Neural cell (in vitro differentiated cells): Measurements from ENCODE around the gene TRAPPC1. TPM values are rescaled to one million over a fixed set of nuclear protein-coding genes. Genes with fewer than 3 reads are reported as not detected.

ENCODE experiments used
- H2AFZ ChIP-seq: fragments of 200-600, 300-800 bp; sonication (generic), shearing (Covaris generic); 2 replicates; pipeline ENCODE4 v1.6.0; 2014; ENCODE audit warnings: low read depth, mild to moderate bottlenecking, antibody characterized with exemption, low read length, moderate library complexity
- H3F3A ChIP-seq: fragments of 200-600 bp; shearing (Covaris generic); 2 replicates; pipeline ENCODE4 v1.6.1; 2016; ENCODE audit warnings: mild to moderate bottlenecking, moderate library complexity, mixed read lengths, antibody characterized with exemption, low read length; ENCODE audit not compliant: insufficient read depth, poor library complexity, severe bottlenecking
- H3K27ac ChIP-seq: fragments of 200-600, 300-800 bp; sonication (generic), shearing (Covaris generic); 2 replicates; pipeline ENCODE4 v1.5.1; 2014; ENCODE audit warnings: mild to moderate bottlenecking, low read length, moderate library complexity
- H3K27me3 ChIP-seq: fragments of 300-800, 200-600 bp; sonication (generic), shearing (Covaris generic); 2 replicates; pipeline ENCODE4 v1.6.0; 2014; ENCODE audit warnings: mild to moderate bottlenecking, low read depth, low read length, moderate library complexity; ENCODE audit not compliant: insufficient read depth
- H3K36me3 ChIP-seq: fragments of 300-800, 200-600 bp; sonication (generic), shearing (Covaris generic); 2 replicates; pipeline ENCODE4 v1.5.1; 2014; ENCODE audit warnings: mild to moderate bottlenecking, antibody characterized with exemption, low read length, moderate library complexity; ENCODE audit not compliant: insufficient read depth
- H3K4me2 ChIP-seq: fragments of 300-800, 200-600 bp; sonication (generic), shearing (Covaris generic); 2 replicates; pipeline ENCODE4 v1.6.0; 2014; ENCODE audit warnings: mild to moderate bottlenecking, low read length
- H3K4me3 ChIP-seq: fragments of 300-800, 200-600 bp; sonication (generic), shearing (Covaris generic); 2 replicates; pipeline ENCODE4 v1.5.1; 2014; ENCODE audit warnings: mild to moderate bottlenecking, low read length, moderate library complexity
- H3K79me2 ChIP-seq: fragments of 200-600 bp; shearing (Covaris generic); replicated peaks from 2 replicates; pipeline ENCODE4 v1.6.0; 2014; ENCODE audit warnings: mild to moderate bottlenecking, low read length, moderate library complexity; ENCODE audit not compliant: insufficient read depth
- H3K9ac ChIP-seq: fragments of 300-800, 200-600 bp; sonication (generic), shearing (Covaris generic); 2 replicates; pipeline ENCODE4 v1.6.1; 2016; ENCODE audit warnings: mild to moderate bottlenecking, low read length, mixed read lengths
- H3K9me2 ChIP-seq: fragments of 200-600 bp; shearing (Covaris generic); 2 replicates; pipeline ENCODE4 v1.6.1; 2016; ENCODE audit warnings: mild to moderate bottlenecking, low read length, mixed read lengths; ENCODE audit not compliant: insufficient read depth
- H3K9me3 ChIP-seq: fragments of 200-600, 300-800 bp; sonication (generic), shearing (Covaris generic); 2 replicates; pipeline ENCODE4 v1.6.1; 2016; ENCODE audit warnings: mild to moderate bottlenecking, mixed run types, low read length, moderate library complexity, mixed read lengths
- H4K20me1 ChIP-seq: fragments of 200-600 bp; shearing (Covaris generic); 2 replicates; pipeline ENCODE4 v1.6.1; 2016; ENCODE audit warnings: mild to moderate bottlenecking, mixed run types; ENCODE audit not compliant: insufficient read depth
- CTCF ChIP-seq: fragments of 450-650 bp; IDR thresholded peaks from 2 replicates; pipeline ENCODE4 v1.5.1; 2014; ENCODE audit warnings: antibody characterized with exemption, mild to moderate bottlenecking, moderate library complexity; ENCODE audit not compliant: poor library complexity, severe bottlenecking
- EP300 ChIP-seq: fragments of 450-650 bp; conservative IDR thresholded peaks from 2 replicates; pipeline ENCODE4 v1.6.1; 2014; ENCODE audit warnings: antibody characterized with exemption, mild to moderate bottlenecking, moderate library complexity; ENCODE audit not compliant: poor library complexity, severe bottlenecking
- EZH2 ChIP-seq: fragments of 200-600, 300-800 bp; shearing (Covaris generic), sonication (generic); IDR thresholded peaks from 2 replicates; pipeline ENCODE4 v1.6.1; 2014; ENCODE audit warnings: antibody characterized with exemption, low read length, borderline replicate concordance, mild to moderate bottlenecking; ENCODE audit not compliant: insufficient read depth, poor library complexity, severe bottlenecking
- MXI1 ChIP-seq: fragments of 450-650 bp; conservative IDR thresholded peaks from 2 replicates; pipeline ENCODE4 v1.6.1; 2014; ENCODE audit warnings: antibody characterized with exemption, mild to moderate bottlenecking; ENCODE audit not compliant: poor library complexity, severe bottlenecking
- POLR2AphosphoS5 ChIP-seq: IDR thresholded peaks from 2 replicates; pipeline ENCODE4 v1.6.1; 2012
- RAD21 ChIP-seq: fragments of 450-650 bp; conservative IDR thresholded peaks from 2 replicates; pipeline ENCODE4 v1.6.1; 2014; ENCODE audit warnings: antibody characterized with exemption, mild to moderate bottlenecking, moderate library complexity
- SMC3 ChIP-seq: fragments of 450-650 bp; conservative IDR thresholded peaks from 2 replicates; pipeline ENCODE4 v1.6.1; 2014; ENCODE audit warnings: antibody characterized with exemption, mild to moderate bottlenecking, moderate library complexity; ENCODE audit not compliant: poor library complexity
- TAF1 ChIP-seq: IDR thresholded peaks from 2 replicates; pipeline ENCODE4 v1.6.1; 2012; ENCODE audit warnings: low read depth
- polyA plus RNA-seq: library from polyadenylated mRNA; depleted of rRNA; stranded (reverse); fragments of >200 nt; gene quantifications from 2 replicates; pipeline ENCODE4 v1.2.3, GENCODE V29; 2014
- TF ChIP-seq, protein P1 (sequence below): IDR thresholded peaks from 2 replicates; pipeline ENCODE4 v1.6.1; 2012; ENCODE audit warnings: borderline replicate concordance

Gene TRAPPC1
- polyA plus RNA-seq, 1 donor from 2014 or later, result 34.0 TPM

- no peak overlapping the region for H2AFZ ChIP-seq
- H3K4me3 ChIP-seq, result peak overlapping the region; percentile 100
- no peaks in the 10 kb centered on the region for H3K27me3 ChIP-seq
Measured at GRCh38 chr17:7887038-7887481, 44.7 kb downstream of the TRAPPC1 start.

DNA sequence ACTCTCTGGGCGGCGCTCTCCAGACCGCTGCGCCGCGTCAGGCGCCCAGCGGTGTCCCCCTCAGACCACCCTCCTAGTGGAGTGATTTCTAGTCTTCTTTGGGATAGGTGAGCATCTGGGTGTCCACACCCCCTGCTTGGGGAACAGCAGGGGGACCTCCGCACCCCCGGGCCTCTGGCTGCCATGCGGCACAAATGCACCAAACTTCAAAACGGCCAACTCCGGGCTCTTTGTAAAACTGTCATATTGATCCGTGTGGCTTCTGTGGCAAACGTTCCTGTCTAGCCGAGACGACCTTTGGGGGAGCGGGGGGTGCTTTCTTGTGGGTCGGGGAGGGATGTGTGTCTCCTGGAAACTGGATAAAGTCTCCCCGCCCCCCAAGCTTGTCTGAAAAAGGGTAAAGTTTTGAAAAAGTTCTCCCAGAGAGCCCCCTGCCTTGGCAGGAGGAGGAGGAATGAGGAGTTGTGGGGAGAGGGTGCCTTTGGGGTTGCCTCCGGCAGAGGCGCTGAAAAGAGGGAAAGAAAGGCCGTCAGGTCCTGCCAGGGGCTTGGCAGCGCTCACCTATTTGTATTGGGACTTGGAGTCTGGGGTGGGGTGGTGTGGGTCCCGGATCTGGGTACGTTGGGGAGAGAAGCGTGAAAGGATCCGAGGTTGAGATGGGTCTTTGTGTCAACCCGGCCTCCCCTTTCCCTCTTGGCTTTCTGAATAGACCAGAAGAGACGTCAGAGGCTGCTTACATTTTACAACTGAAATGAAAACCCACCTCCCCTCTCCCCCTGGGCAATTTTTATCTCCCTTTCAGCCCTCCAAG, 45.3 kb downstream of the TRAPPC1 start:
- Histone ChIP-seq H3K27me3 (no peaks in the 10 kb centered on the region), H3K9me3 (no peaks in the 10 kb centered on the region), H3K36me3 (no peaks in the 10 kb centered on the region), H3K27ac (peak overlapping the region; percentile 99), H4K20me1 (no peaks in the 10 kb centered on the region), H3K9me2 (no peaks in the 10 kb centered on the region), H2AFZ (no peak overlapping the region), H3F3A (peaks cover 12% of the 10 kb centered on the region), H3K79me2 (peaks cover 60% of the 10 kb centered on the region), H3K4me2 (peak overlapping the region; percentile 93), H3K9ac (peak overlapping the region; percentile 100), H3K4me3 (peak overlapping the region; percentile 100)
- no peak for TF ChIP-seq POLR2AphosphoS5
- TF ChIP-seq MXI1, result peak; percentile 58

More at GRCh38 chr17:7887038-7887481, 44.7 kb downstream of the TRAPPC1 start:
- Histone ChIP-seq H3K79me2 (peaks cover 61% of the 10 kb centered on the region), H4K20me1 (no peaks in the 10 kb centered on the region), H3K4me2 (peak overlapping the region; percentile 93), H3K9ac (peak overlapping the region; percentile 100), H3K36me3 (no peaks in the 10 kb centered on the region), H3K9me2 (no peaks in the 10 kb centered on the region), H3K27ac (peak overlapping the region; percentile 99), H3F3A (peaks cover 12% of the 10 kb centered on the region), H3K9me3 (no peaks in the 10 kb centered on the region)
- TF ChIP-seq MXI1, result no peak
- TF ChIP-seq RAD21, result peak; percentile 45
- TF ChIP-seq EP300, result peak; percentile 83
- peak; percentile 61 for TF ChIP-seq TAF1
- TF ChIP-seq, protein P1, sequence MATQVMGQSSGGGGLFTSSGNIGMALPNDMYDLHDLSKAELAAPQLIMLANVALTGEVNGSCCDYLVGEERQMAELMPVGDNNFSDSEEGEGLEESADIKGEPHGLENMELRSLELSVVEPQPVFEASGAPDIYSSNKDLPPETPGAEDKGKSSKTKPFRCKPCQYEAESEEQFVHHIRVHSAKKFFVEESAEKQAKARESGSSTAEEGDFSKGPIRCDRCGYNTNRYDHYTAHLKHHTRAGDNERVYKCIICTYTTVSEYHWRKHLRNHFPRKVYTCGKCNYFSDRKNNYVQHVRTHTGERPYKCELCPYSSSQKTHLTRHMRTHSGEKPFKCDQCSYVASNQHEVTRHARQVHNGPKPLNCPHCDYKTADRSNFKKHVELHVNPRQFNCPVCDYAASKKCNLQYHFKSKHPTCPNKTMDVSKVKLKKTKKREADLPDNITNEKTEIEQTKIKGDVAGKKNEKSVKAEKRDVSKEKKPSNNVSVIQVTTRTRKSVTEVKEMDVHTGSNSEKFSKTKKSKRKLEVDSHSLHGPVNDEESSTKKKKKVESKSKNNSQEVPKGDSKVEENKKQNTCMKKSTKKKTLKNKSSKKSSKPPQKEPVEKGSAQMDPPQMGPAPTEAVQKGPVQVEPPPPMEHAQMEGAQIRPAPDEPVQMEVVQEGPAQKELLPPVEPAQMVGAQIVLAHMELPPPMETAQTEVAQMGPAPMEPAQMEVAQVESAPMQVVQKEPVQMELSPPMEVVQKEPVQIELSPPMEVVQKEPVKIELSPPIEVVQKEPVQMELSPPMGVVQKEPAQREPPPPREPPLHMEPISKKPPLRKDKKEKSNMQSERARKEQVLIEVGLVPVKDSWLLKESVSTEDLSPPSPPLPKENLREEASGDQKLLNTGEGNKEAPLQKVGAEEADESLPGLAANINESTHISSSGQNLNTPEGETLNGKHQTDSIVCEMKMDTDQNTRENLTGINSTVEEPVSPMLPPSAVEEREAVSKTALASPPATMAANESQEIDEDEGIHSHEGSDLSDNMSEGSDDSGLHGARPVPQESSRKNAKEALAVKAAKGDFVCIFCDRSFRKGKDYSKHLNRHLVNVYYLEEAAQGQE, result peak; percentile 70
- no peak for TF ChIP-seq EZH2
- peak; percentile 51 for TF ChIP-seq CTCF
- peak; percentile 56 for TF ChIP-seq SMC3
- peak; percentile 64 for TF ChIP-seq POLR2AphosphoS5
